Heart left ventricle (tissue), 13 donors: Measurements from ENCODE around the gene REM2.

Experiments used
- CTCF ChIP-seq, 12 donors: fragments of 200-600 bp; sonication (generic) in 4 of 12; IDR thresholded peaks; one replicate each; pipeline versions ENCODE4 v1.5.0 to v1.8.0; 2018 to 2022; ENCODE audit warnings: antibody characterized with exemption in 12 of 12, mild to moderate bottlenecking in 5 of 12
- POLR2A ChIP-seq, 2 donors: fragments of 450-650 bp; IDR thresholded peaks; one replicate each; pipeline ENCODE4 v1.6.1; 2017; ENCODE audit warnings: antibody characterized with exemption in 2 of 2, mild to moderate bottlenecking in 2 of 2, moderate library complexity in 2 of 2
- donor health status: ischemic (EF 13 %, LVEDD 7.1; RV severe dilation, severe dysfunction).
- donor health status: DM: no; HTN: yes; CAD: no.
- donor health status: DM: no; HTN: no; CAD: no.
- donor health status: ischemic (EF 25% LVEDD 6.9; RV normal size, moderate dysfunction).
- donor health status: ischemic (EF 25% LVEDD 5.7; RV mildly dilated, moderate dysfunction).
- donor health status: ischemic (EF 35%, LVEDD 5.7; RV mildly dilated, moderate dysfunction).
- donor health status: nonischemic (EF 11% LVEDD 7.7; RV severe dilation, severe dysfunction).
- donor health status: DM: yes; HTN: yes; CAD: no.
- donor health status: PGD.
- donor health status: ischemic (EF 29% LVEDD 5.4; RV normal size, mild dysfunction).
- donor health status: nonischemic (EF 23%, LVEDD 6.1; RV moderate dilation, normal function).

DNA sequence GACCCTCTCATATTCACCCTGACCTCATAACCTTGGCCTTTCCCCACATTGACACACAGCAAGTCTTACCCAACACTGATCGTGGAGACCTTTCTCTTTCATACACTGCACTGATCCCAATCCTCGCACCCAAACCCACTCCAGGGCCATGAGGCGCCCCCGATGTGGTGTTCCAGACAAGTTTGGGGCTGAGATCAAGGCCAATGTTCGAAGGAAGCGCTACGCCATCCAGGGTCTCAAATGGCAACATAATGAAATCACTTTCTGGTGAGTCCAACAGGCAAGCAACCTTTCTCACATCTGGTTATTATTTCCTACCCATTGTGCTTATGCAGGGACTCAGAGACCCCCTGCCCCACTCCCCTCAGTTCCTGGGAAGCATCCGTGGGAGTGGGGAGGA, 41.3 kb upstream of the REM2 start:
- TF ChIP-seq POLR2A (IDR thresholded peaks at IDR 0.05) (no peak), CTCF (IDR thresholded peaks at IDR 0.05) (no peak)
